HG03175 (cell line): Measurements from ENCODE around the gene SLC12A7.

Experiments used
- ATAC-seq: cut with Tn5 transposase; IDR thresholded peaks from one replicate; pipeline ENCODE4 v1.9.1; 2021; ENCODE audit warnings: mild to moderate bottlenecking, moderate library complexity; ENCODE audit not compliant: unreplicated experiment

SLC12A7 gene

GRCh38 chr5:1112596-1113331, 901 bp upstream of the SLC12A7 start:
- ATAC-seq, result no peak

DNA sequence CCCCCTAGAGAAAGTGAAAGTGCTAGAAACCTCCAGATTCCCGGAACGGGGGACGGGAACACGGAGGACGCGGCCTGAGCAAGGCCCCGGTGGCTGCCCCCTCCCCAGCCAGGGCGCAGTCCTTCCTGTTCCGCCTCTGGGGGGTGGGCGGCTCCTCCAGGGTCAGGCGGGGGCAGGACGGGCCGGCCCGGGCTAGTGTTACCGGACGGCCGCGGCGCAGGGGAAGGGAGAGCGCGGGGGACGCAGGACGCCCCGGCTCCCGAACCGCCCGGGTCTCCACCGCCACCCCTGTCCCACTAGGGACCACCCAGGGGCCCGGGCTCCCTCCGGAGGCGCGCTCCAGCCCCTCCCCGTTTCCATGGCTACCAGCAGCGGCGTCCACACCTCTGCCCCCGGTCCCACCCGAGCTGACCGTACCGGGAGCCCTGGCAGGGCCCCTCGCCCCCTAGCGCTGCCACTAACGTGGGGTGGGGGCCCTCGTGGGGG, 579 bp downstream of the SLC12A7 start:
- peak; percentile 19 for ATAC-seq

GRCh38 chr5:1110307-1111240, 1.3 kb downstream of the SLC12A7 start:
- ATAC-seq, result no peak

DNA sequence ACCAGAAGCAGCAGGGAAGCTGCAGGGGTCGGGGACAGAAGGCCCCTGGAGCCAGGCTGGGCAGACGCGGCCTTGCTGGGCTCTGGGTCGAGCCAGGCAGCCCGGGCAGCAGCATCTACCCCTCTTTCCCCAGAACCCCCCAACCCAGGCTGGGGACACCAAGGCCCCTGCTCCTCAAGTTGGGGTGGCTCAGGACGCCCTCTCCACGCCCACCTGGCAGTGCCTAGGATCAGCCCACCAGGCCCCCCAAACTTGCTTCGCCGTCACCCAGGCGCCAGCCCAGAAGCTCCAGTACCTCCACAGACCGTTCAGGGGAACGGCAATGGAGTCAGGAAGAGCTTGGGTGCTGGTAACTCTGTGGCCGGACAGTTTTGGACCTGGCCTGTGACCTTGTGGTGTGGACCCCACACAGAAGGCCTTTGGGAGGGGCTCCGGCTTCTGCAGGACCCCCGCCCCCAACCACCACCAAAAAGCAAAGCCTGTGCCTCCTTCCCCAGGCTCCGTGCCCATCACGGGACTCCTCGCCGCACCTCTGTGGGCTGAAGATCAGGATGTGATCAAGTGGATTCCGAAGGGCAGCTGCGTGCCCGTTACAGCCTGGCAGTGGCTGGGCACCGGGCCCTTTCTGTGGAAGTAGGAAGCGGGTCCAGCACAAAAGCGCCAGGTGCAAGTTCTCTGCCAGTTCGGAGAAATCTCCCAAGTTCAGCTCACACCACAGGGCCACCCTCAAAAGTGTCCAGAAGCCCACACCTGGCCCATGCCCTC, 2.1 kb downstream of the SLC12A7 start:
- ATAC-seq, result no peak

DNA sequence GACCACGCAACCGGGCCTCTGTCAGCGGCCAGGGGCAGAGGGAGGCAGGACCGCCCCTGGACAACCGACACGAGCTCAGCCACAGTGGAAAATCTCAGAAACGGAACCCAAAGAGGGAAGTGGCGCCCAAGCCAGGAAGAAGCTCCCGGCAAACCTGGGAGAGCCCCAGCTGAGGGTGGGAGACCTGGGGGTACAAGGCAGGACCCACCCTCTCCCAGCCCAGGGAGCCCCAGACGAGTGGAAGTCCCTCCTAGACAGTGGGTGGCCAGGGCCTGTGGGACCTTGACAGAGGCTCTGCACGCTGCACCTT, 3.0 kb downstream of the SLC12A7 start:
- no peak for ATAC-seq

- ATAC-seq, result no peak
Observed at GRCh38 chr5:1108023-1108864, 3.6 kb downstream of the SLC12A7 start.

GRCh38 chr5:1107167-1108022, 4.5 kb downstream of the SLC12A7 start:
- ATAC-seq, result no peak

GRCh38 chr5:1106385-1107166, 5.3 kb downstream of the SLC12A7 start:
- no peak for ATAC-seq

DNA sequence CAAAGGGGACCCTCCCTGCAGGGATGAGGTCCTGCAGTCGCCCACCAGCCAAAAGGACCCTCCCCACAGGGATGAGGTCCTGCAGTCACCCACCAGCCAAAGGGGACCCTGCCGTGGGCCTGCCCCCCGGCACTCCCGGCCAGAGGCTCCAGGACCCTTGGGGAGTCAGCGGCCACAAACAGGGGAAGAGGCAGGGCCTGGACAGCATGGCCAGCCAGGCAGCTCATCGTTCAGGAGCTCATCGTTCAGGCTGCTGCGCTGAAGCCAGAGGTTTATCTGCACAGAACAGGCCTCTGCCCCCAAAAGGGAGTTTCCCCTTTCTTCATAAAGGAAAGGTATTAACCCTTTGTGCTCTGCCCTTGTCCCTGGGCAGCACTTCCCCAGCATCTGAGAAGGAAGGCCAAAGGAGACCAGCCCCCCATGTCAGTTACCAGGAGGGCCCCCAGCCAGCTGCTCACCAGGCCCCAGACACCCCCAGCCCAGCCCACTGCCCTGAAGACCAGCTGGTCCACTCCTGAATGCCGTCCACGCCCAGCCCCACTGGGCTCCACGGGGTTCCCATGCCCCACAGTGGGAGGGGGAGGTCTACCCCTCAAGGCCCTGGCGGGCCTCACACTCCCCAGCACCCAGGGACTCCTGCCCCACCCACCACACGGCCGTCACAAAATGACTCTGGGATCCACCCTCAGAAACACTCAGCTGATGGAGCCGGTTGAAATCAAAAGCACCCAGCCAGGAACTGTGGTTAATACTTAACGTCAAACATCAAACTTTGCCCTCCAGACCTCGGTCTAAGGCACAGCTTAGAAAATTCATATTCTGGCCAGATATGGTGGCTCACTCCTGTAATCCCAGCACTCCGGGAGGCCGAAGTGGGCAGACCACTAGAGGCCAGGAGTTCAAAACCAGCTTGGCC, 6.3 kb downstream of the SLC12A7 start:
- peak; percentile 66 for ATAC-seq

- ATAC-seq, result no peak
Observed at GRCh38 chr5:1104327-1105006, 7.4 kb downstream of the SLC12A7 start.

DNA sequence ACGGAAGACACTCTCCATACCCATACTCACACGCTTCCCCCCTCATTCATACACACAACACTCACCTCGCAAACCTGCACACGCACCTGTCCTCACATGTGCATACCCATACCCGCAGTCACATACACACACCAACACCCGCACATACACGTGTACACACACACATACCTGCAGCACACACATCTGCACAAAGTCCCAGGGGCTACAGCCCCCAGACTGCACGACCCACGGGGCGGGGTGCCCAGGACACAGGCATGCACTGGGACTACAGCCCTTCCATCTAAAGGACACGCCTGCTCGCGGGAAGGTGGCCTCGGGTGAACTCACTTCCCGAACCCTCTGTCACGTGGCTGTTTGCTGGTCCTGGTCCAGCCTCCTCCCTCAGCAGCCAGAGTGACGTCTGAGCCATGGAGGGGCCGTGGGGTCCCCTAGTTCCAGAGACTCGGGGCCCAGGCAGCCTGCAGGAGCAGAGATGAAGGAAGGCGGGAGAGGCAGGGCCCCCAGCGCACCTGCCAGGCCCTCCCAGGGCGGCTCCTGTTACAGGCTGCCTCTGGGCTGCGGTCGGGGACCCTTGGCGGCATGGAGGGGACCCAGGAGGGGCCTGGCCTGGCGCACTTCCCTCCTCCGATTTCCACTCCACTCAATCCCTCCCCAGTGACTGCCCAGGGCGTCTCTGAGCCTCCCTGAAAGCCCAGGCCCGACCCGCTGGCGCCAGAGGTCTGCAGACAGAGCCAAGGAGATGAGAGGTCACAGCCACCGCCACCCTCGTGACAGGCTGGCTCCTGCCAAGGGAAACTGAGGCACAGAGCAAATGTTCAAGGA, 8.1 kb downstream of the SLC12A7 start:
- ATAC-seq, result no peak

DNA sequence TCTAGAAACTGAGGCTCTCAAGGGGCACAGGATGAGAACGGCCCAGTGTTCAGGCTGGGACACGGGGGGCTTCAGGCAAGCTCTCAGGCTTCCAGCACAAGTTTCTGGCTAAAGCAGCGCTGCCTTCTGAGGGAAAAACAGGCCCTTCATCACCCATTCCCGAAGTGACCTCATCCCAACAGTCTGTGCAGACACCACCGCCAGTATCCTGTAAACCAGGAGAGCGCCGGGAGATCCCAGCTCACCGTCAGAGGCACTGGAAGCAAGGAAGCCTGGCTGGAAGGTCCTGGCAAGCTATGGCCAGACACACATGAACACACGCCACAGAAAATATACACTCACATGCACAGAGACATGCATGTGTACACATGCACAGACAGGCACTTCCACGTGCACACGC, 8.8 kb downstream of the SLC12A7 start:
- ATAC-seq, result no peak

DNA sequence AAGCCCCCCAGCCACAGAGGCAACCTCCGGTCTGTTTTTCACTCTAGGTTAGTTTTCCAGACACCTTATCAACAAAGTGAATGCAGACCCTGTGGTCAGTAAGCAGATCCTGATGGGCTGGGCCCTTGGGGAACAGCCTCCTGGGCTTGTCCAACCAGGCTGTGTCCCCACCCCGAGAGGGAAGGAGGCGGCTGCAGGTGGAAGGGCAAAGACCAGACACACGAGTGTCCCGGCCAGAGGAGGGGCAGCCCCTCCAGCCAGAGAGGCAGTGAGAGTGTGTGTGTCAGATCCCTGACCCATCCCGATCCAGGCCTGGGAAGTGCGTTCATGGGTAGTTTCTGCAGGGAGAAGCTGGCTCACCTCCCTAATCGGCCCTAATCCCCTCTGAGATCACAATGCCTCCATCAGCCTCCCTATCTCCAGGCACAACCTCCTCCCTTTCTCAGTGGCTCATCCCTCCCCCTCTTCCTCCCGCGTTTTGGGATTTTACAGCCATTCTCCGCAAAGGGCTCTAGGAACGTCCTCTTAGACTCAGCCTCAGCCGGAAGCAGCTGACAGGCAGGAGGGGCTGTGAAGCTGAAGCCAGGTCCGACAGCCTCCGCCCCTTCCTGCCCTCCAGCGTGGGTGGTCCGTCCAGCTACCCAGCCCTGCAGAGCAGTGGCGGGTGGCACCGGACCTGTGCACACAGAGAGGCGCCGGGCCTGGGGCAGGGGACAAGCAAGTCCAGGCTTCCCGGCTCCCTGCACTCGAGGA, 9.7 kb downstream of the SLC12A7 start:
- no peak for ATAC-seq

DNA sequence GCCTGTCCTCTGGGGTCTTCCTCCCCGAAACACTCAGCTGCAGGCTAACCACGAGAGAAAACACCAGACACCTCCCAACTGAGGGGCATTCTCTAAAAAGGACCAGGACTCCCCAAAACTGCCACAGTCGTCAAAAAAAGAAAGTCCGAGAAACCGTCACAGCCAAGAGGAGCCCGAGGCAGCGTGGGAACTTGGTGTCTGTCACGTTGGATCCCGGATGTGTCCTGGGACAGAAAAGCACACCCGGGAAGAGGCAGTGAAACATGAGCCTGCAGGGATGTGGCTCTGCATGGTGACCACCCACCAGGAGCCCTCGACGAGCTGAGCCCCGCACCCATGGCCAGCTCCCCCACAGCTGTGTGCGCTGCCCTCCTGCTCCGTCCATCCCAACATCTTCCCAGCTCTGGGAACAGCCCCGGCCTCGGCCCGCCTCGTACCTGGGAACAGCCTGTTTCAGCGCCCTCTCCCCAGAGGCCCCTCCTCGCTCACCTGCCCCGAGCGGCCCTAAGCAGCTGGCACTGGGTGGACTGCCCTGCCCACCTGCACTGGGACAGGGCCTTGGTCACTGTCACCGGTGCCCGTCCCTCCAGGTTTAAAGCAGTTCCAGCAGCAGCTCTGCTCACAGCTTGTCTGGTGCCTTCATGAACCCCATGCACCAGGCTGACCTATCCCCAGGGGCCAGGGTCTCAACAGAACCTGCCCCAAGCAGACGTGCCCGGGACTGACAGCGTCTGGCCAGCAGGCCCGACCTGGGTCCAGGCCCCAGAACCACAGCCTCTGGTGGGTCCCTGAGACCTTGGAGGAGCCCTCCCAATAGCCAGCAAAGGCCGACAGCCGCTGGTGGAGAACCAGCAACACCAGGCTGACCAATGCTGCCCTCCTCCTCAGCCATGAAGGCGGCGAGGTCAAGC, 10.9 kb downstream of the SLC12A7 start:
- no peak for ATAC-seq
